C4-2B (cell line): ENCODE measurements around the gene RNF2.

ENCODE experiments used
- ZFX ChIP-seq: fragments of 450-650 bp; IDR thresholded peaks from 2 replicates; pipeline ENCODE4 v1.6.1; 2017
- TF ChIP-seq, protein P1 (sequence below): fragments of 450-650 bp; conservative IDR thresholded peaks from 2 replicates; pipeline ENCODE4 v1.5.1; 2017; ENCODE audit warnings: mild to moderate bottlenecking

DNA sequence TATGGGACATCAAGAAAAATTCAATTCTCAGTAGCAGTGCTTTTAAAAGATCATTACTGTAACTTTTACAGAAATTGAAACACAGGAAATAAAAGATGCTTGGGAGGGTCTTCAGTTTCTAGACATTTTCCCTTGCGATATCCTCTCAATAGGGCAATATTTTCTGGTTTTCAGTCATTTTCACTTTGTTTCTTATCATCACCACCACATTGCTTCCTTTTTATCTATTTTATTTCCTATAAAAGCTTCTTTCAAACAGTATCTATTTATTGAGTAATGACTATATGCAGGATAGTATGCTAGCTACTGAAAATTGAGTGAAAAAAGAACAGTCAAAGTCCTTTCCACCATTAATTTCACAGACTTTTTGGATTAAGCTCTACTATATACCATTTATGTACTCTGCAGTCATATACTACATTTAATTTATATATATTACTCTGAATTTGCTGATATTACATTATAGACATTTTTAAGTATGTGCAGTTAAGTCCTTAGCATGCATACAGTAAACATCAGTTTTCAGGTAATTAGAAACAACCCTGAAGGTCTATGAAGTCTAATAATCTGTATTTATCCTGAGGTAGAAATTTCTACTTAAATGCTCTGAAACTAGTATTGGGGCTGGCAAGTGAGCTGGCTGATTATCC lies 92.7 kb downstream of the RNF2 start:
- TF ChIP-seq, protein P1, sequence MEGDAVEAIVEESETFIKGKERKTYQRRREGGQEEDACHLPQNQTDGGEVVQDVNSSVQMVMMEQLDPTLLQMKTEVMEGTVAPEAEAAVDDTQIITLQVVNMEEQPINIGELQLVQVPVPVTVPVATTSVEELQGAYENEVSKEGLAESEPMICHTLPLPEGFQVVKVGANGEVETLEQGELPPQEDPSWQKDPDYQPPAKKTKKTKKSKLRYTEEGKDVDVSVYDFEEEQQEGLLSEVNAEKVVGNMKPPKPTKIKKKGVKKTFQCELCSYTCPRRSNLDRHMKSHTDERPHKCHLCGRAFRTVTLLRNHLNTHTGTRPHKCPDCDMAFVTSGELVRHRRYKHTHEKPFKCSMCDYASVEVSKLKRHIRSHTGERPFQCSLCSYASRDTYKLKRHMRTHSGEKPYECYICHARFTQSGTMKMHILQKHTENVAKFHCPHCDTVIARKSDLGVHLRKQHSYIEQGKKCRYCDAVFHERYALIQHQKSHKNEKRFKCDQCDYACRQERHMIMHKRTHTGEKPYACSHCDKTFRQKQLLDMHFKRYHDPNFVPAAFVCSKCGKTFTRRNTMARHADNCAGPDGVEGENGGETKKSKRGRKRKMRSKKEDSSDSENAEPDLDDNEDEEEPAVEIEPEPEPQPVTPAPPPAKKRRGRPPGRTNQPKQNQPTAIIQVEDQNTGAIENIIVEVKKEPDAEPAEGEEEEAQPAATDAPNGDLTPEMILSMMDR: no peak
- no peak for TF ChIP-seq ZFX
